GM18951 (cell line): ENCODE measurements around the gene PTRHD1.
A peak's percentile ranks its signal among the peaks of the same experiment; 100 is the strongest.
"Not testable (repeated sequence)": the region's sequence is repeated elsewhere in the genome, so short reads cannot be mapped to it uniquely, and the experiment has no call there.

Experiments
- POLR2A ChIP-seq: IDR thresholded peaks from 4 replicates; pipeline ENCODE4 v1.6.1; 2011; ENCODE audit warnings: mild to moderate bottlenecking; ENCODE audit not compliant: insufficient read length, insufficient read depth; ENCODE audit errors: extremely low read depth
- in situ Hi-C: fragments of 300-500 bp; cut with MboI; formaldehyde crosslinking; loops from one replicate; pipeline ENCODE4 v1.12.0; 2022; ENCODE audit warnings: low sequenced_read_pairs, mixed read lengths, inconsistent platforms; ENCODE audit not compliant: unreplicated experiment

The PTRHD1 gene, protein sequence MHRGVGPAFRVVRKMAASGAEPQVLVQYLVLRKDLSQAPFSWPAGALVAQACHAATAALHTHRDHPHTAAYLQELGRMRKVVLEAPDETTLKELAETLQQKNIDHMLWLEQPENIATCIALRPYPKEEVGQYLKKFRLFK

GRCh38 chr2:24792874-24793760 is at the start of gene PTRHD1, which contains the start of gene CENPO:
Gene PTRHD1, minus strand, starts transcription at chr2:24793391. Its CDS starts 14 bp downstream, at chr2:24793377.
Gene CENPO, plus strand, starts transcription at chr2:24793425. Its CDS starts 495 bp downstream, at chr2:24793920.
- TF ChIP-seq POLR2A = peak; percentile 85
- in situ Hi-C loops = no loop called here

GRCh38 chr2:24842081-24843050 is 49.2 kb upstream of the PTRHD1 start:
- in situ Hi-C loops = no loop called here
- TF ChIP-seq POLR2A = no peak

DNA sequence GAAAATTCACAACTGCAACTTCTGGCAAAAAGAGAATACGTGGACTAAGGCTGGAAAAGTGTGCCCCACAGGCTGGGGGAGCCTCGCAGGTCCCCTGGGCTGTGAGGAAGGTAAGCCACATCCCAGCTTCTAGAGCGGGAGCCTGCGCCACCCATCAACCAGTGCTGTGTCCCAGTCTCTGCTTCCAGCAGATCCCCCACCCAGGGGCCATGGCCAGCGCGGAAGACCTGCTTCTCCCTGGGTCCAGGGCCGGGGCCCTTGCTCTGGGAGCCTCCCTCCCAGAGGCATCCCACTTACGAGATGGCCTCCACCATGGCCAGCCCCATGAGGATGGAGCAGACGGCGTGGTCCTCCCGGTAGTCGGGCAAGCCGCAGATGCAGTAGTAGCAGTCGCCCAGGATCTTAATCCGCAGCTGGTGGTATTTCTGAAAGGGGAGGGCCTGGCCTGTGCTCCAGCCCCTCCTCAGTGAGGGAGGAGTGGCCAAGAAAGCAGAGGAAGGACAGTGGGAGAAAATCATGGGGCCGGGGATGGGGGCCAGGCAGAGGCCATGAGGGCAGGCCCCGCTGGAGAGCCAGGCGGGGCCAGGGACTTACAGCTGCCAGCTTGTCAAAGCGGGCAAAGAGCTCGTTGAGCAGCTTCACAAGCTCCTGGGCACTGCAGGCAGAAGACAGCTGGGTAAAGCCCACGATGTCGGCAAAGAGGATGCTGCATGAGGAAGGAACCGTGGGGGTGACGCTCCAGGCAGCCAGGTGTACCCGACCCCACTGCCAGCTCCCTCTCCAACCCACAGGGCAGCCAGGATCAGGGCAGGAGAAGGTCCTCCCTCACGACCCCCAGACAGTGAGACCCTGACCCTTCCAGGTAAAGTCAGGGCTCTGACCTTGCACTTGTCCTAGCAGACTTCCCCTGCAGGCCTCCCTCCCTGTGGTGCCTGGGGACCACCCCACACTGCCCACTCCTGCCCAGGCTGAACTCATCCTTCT is 48.1 kb upstream of the PTRHD1 start:
- no peak for TF ChIP-seq POLR2A
- in situ Hi-C loops = no loop called here

DNA sequence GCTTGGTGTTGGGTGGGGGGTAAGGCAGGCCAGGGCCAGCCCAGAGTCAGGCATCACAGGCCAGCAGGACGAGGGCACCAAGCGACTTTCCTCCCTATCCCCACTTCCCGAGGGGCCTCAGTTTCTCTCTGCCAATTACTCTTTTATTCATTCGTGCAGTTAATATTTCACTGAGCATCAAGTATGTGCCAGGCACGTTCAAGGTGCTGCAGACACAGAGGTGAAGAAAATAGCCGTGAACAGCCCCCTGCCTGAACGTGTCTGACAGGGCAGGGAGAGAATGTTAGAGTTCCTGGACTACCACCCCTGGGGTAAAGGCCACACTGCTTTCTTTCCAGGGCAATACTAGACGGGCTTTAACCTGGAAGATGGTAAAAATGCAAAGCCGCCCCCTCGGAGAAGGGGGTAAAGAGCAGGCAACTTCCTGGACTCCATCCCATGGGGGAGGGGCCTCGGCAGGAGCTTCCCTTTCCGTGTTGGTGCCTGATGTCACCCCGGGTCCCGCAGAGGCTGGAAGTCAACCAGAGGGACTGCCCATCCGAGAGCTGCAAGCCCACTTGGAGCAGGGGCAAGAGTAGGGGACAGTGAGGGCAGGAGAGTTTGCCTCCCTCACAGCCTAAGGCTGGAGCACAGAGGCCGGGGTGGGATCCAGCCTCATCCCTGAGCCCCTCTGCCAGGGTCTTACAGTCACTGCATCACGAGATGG is 47.1 kb upstream of the PTRHD1 start:
- TF ChIP-seq POLR2A = no peak
- in situ Hi-C loops = no loop called here

- in situ Hi-C loops = no loop called here
- no peak for TF ChIP-seq POLR2A
These were observed 46.5 kb upstream of the PTRHD1 start for GRCh38 chr2:24839729-24840128.

- no peak for TF ChIP-seq POLR2A
- in situ Hi-C loops = no loop called here
These were observed 45.4 kb upstream of the PTRHD1 start for GRCh38 chr2:24838541-24838940.

DNA sequence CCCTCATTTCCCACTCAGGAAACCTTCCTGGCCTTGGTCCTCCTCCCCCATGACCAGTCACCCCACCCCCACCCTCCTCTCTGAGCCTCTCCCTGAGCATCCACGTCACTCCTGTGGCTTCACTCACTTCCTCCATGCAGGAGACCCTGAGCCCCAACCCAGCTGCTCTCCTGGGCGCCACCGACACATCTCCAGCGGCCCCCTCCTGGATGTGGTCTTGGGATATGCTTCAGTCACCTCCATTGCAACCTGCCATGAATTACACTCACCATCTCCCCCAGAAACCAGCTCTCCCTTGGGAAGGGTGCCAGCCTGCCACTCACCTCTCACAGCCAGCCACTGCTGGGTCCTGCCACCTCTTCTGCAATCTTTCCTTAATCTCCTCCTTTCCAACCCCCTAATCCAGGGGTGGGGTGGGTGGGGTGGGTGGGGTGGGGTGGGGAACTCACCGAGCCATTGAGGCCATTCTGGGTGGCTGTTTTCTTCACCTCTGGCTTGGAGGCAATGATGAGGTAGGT is 44.9 kb upstream of the PTRHD1 start:
- in situ Hi-C loops = no loop called here
- no peak for TF ChIP-seq POLR2A

DNA sequence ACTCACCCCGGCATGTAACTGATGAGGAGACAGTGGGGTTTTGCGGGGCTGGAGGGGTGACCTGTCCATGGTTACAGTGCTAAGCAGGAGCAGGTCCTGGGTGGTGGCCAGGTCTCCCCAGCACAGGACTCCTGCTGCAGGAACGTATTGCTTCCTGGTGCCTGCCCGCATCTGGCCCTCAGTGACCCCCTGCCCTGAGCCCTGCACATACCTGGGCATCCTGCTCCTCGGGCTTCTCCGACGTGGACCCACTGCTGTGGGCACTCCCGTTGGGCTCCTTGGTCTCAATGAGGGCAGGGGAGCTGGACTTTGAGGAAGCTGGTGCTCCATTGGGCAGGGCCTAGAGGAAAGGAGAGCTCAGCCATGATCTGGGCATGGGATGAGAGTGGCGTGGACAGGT is 43.5 kb upstream of the PTRHD1 start:
- in situ Hi-C loops = no loop called here
- TF ChIP-seq POLR2A = no peak

GRCh38 chr2:24836206-24836605 is 43.0 kb upstream of the PTRHD1 start:
- TF ChIP-seq POLR2A = no peak
- in situ Hi-C loops = no loop called here

DNA sequence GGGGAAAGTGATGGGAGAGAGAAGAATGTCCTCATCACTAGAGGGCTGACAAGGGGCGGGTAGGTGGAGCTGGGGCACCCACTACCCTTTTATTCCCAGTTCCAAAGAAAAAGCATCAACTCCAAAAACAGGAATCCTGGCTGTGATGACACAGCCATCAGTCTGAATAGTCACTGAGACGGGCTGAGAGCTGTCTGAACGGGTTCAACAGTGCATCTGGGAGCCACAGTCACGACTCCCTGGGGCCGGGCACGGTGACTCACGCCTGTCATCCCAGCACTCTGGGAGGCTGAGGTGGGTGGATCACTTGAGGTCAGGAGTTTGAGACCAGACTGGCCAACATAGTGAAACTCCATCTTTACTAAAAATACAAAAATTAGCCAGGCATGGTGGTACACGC is 42.2 kb upstream of the PTRHD1 start:
- in situ Hi-C loops = not testable (repeated sequence)

GRCh38 chr2:24834733-24835395 is 41.7 kb upstream of the PTRHD1 start:
- TF ChIP-seq POLR2A = no peak
- in situ Hi-C loops = no loop called here
